ENCODE data around the gene MRAP. TPM values are rescaled to one million over a fixed set of nuclear protein-coding genes. Genes with fewer than 3 reads are reported as not detected.

The MRAP gene
- total and polyA plus RNA-seq, 9 of the 15 experiments (the other 6 are each of a cell fraction or from before 2014, with no cell fraction given), result 0.63 to 2.3 TPM; not detected in 7

DNA sequence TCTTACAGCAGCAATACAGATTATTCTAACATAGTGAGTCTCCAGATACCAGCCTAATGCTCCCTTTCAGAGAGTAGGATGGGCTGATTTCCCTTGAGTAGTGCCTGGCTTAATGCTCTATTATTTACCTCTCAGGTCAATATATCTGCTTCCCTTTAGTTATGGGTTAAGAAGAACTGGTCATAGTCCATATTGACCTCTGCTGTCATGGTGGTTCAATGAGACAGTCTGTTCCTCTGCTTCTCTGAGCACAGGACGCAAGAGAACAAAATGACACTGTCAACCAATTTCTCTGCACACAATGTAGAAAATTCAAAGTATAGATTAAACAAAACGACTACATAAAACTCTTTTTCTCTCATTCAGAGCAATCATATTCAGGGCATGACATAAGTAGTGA, 2.9 kb downstream of the MRAP start:
- Histone ChIP-seq H3K4me1 (replicated peaks in 1 of 2; ENCODE audit: control insufficient read depth in 2 of 2, insufficient read depth in 2 of 2, low read length in 2 of 2) (peaks cover 2 to 11% of the 10 kb centered on the region in 2 experiments; a peak in 4 of 5 replicates), H3K9me3 (replicated peaks; ENCODE audit: control insufficient read depth, insufficient read depth, low read depth, low read length) (peaks cover 6% of the 10 kb centered on the region), H4K20me1 (replicated peaks; ENCODE audit: control insufficient read depth, insufficient read depth, low read length) (no peaks in the 10 kb centered on the region), H3K79me2 (ENCODE audit: control insufficient read depth, insufficient read depth, low read length) (no peaks in the 10 kb centered on the region), H3K27ac (ENCODE audit: extremely low read depth, low read depth, low read length) (no peak overlapping the region), H3K4me2 (ENCODE audit: insufficient read depth, low read length) (no peak overlapping the region), H3K9me1 (ENCODE audit: control insufficient read depth, insufficient read depth, low read length) (peaks cover 3% of the 10 kb centered on the region), H3K9ac (ENCODE audit: insufficient read depth in 1 of 2, low read depth in 2 of 2, low read length in 2 of 2) (no peak overlapping the region), H3K27me3 (ENCODE audit: control insufficient read depth in 2 of 2, insufficient read depth in 2 of 2, low read length in 2 of 2) (no peaks in the 10 kb centered on the region), H3K36me3 (ENCODE audit: control insufficient read depth, insufficient read depth, low read length) (peaks cover 42% of the 10 kb centered on the region), H2AFZ (ENCODE audit: low read depth, low read length) (no peak overlapping the region), H3K4me3 (no peak overlapping the region)
- POLR2A ChIA-PET, result no interaction called here
- WGBS (ENCODE audit: insufficient coverage, low coverage, missing lambda C conversion rate), result 71% methylated on average over 2 of the region's 2 CpGs
- intact Hi-C loops (cut with micrococcal nuclease) (no loop called here), in situ Hi-C loops (cut with MboI) (no loop called here)
- no TSS peak for BruUV-seq (replicated peaks)
- CTCF ChIA-PET (ENCODE audit: low intra/inter-chr PET ratio), result no interaction called here
- DNase-seq (ENCODE audit: extremely low read depth in 1 of 4, low spot score in 3 of 4) (no peak), FAIRE-seq (no peak), ATAC-seq (no peak)
- TF ChIP-seq FOXP1 (CRISPR knock-in tag; IDR thresholded peaks at IDR 0.05), result no peak
- TF ChIP-seq, protein P1, sequence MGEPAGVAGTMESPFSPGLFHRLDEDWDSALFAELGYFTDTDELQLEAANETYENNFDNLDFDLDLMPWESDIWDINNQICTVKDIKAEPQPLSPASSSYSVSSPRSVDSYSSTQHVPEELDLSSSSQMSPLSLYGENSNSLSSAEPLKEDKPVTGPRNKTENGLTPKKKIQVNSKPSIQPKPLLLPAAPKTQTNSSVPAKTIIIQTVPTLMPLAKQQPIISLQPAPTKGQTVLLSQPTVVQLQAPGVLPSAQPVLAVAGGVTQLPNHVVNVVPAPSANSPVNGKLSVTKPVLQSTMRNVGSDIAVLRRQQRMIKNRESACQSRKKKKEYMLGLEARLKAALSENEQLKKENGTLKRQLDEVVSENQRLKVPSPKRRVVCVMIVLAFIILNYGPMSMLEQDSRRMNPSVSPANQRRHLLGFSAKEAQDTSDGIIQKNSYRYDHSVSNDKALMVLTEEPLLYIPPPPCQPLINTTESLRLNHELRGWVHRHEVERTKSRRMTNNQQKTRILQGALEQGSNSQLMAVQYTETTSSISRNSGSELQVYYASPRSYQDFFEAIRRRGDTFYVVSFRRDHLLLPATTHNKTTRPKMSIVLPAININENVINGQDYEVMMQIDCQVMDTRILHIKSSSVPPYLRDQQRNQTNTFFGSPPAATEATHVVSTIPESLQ (CRISPR knock-in tag; IDR thresholded peaks at IDR 0.05), result no peak
- no peak for TF ChIP-seq RFX5 (IDR thresholded peaks at IDR 0.05; ENCODE audit: low read depth, low read length)
- TF ChIP-seq SRSF3 (IDR thresholded peaks at IDR 0.05; ENCODE audit: insufficient read depth, low read length), result no peak
- TF ChIP-seq RBM34 (IDR thresholded peaks at IDR 0.05; ENCODE audit: borderline replicate concordance, insufficient read depth, low read length), result no peak
- no peak for TF ChIP-seq HMGXB4 (CRISPR knock-in tag; IDR thresholded peaks at IDR 0.05)
- TF ChIP-seq BRD4 (IDR thresholded peaks at IDR 0.05), result no peak
- TF ChIP-seq, protein P2, sequence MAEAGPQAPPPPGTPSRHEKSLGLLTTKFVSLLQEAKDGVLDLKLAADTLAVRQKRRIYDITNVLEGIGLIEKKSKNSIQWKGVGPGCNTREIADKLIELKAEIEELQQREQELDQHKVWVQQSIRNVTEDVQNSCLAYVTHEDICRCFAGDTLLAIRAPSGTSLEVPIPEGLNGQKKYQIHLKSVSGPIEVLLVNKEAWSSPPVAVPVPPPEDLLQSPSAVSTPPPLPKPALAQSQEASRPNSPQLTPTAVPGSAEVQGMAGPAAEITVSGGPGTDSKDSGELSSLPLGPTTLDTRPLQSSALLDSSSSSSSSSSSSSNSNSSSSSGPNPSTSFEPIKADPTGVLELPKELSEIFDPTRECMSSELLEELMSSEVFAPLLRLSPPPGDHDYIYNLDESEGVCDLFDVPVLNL (CRISPR knock-in tag; IDR thresholded peaks at IDR 0.05; ENCODE audit: low read depth), result no peak
- no peak for TF ChIP-seq XRCC4 (IDR thresholded peaks at IDR 0.05; ENCODE audit: extremely low read depth, insufficient read depth, insufficient read length)
- no peak for TF ChIP-seq MYBL2 (IDR thresholded peaks at IDR 0.05; ENCODE audit: low read depth)
- no peak for TF ChIP-seq MYBL2 (CRISPR knock-in tag; IDR thresholded peaks at IDR 0.05; ENCODE audit: borderline replicate concordance)
- TF ChIP-seq SOX6 (IDR thresholded peaks at IDR 0.05), result no peak
- TF ChIP-seq, protein P3, sequence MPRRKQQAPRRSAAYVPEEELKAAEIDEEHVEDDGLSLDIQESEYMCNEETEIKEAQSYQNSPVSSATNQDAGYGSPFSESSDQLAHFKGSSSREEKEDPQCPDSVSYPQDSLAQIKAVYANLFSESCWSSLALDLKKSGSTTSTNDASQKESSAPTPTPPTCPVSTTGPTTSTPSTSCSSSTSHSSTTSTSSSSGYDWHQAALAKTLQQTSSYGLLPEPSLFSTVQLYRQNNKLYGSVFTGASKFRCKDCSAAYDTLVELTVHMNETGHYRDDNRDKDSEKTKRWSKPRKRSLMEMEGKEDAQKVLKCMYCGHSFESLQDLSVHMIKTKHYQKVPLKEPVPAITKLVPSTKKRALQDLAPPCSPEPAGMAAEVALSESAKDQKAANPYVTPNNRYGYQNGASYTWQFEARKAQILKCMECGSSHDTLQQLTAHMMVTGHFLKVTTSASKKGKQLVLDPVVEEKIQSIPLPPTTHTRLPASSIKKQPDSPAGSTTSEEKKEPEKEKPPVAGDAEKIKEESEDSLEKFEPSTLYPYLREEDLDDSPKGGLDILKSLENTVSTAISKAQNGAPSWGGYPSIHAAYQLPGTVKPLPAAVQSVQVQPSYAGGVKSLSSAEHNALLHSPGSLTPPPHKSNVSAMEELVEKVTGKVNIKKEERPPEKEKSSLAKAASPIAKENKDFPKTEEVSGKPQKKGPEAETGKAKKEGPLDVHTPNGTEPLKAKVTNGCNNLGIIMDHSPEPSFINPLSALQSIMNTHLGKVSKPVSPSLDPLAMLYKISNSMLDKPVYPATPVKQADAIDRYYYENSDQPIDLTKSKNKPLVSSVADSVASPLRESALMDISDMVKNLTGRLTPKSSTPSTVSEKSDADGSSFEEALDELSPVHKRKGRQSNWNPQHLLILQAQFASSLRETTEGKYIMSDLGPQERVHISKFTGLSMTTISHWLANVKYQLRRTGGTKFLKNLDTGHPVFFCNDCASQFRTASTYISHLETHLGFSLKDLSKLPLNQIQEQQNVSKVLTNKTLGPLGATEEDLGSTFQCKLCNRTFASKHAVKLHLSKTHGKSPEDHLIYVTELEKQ (CRISPR knock-in tag; IDR thresholded peaks at IDR 0.05), result no peak
- no peak for TF ChIP-seq SMARCB1 (IDR thresholded peaks at IDR 0.05; ENCODE audit: insufficient read length, low read depth)

All from K562 (cell line).